Tibial nerve (tissue), 3 donors: ENCODE results near the gene KIF7.

Experiments used
- POLR2A ChIP-seq, 2 donors: fragments of 450-650 bp; IDR thresholded peaks; one replicate each; pipeline ENCODE4 v1.6.1; 2017; ENCODE audit warnings: antibody characterized with exemption in 2 of 2, mild to moderate bottlenecking in 2 of 2, moderate library complexity in 2 of 2
- TF ChIP-seq, protein P1 (sequence below), 5 experiments: fragments of 200-600 bp in 3 of 5; fragments of 450-650 bp in 2 of 5; sonication (generic) in 3 of 5; IDR thresholded peaks; one replicate each; pipeline ENCODE4 v1.5.1; 2016 to 2019; ENCODE audit warnings: antibody characterized with exemption in 5 of 5, mild to moderate bottlenecking in 3 of 5, moderate library complexity in 2 of 5

DNA sequence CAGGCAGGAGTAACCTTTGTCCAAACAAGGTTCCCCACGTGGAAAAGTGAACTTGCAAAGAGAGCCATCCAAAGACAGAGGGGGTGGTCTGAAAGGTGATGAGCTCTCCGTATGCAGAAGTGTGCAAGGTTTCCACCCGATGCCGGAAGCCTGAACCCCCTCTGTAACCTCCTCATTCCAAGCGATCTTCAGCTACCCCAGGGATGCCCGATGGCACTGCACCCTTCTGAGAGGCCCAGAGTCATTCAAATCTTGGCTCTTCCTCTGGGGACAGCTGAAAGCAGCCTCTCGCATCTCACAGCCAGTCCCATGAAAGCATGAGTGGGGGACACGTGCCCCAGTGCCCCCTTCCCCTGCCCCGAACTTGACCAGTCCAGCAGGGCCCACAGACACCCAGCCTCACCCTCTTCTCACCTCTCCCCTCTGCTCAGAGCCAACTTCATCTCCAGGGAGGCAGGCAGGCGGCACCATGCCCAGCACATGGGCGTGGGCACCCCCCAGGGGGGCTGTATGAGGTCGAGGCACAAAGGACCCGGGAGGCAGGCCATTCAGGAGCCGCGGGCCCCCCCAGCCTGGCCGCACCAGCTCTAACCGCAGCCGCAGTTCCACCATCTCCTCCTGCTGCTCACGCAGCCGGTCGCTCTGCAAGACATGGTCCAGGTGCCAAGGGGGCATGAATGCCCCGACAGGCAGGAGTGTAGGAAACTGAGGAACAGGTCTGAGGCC lies 8.7 kb downstream of the KIF7 start:
- TF ChIP-seq, protein P1, sequence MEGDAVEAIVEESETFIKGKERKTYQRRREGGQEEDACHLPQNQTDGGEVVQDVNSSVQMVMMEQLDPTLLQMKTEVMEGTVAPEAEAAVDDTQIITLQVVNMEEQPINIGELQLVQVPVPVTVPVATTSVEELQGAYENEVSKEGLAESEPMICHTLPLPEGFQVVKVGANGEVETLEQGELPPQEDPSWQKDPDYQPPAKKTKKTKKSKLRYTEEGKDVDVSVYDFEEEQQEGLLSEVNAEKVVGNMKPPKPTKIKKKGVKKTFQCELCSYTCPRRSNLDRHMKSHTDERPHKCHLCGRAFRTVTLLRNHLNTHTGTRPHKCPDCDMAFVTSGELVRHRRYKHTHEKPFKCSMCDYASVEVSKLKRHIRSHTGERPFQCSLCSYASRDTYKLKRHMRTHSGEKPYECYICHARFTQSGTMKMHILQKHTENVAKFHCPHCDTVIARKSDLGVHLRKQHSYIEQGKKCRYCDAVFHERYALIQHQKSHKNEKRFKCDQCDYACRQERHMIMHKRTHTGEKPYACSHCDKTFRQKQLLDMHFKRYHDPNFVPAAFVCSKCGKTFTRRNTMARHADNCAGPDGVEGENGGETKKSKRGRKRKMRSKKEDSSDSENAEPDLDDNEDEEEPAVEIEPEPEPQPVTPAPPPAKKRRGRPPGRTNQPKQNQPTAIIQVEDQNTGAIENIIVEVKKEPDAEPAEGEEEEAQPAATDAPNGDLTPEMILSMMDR (IDR thresholded peaks at IDR 0.05), result no peak
- no peak for TF ChIP-seq POLR2A (IDR thresholded peaks at IDR 0.05)
